HL-60 (cell line): ENCODE data around the gene VSTM2L.

Source experiments
- SPI1 ChIP-seq: IDR thresholded peaks from 2 replicates; pipeline ENCODE4 v1.6.1; 2012; ENCODE audit warnings: low read depth, mild to moderate bottlenecking, borderline replicate concordance
- TF ChIP-seq, protein P1 (sequence below): IDR thresholded peaks from one replicate; pipeline ENCODE4 v1.5.1; 2011; ENCODE audit warnings: low read length, control low read depth, inconsistent platforms; ENCODE audit not compliant: insufficient read depth

DNA sequence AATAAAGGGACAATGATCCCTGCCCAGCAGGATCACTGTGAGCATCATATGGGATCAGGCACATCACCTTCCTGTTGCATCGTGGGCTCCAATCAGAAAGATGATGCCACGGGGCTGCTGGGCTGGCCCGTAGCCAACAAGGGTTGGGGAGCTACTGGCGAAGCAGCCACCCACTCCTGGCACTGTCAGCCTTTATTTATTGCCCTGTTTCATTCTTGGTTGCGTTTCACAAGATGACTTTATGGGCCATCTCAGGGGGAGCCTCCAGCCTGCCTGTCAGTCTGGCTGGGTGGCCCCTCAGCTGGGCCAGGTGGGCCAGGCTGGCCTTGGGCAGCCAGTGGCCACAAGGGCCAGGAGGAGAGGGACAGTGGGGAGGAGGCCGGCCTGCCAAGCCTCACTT is 17.3 kb downstream of the VSTM2L start:
- TF ChIP-seq, protein P1, sequence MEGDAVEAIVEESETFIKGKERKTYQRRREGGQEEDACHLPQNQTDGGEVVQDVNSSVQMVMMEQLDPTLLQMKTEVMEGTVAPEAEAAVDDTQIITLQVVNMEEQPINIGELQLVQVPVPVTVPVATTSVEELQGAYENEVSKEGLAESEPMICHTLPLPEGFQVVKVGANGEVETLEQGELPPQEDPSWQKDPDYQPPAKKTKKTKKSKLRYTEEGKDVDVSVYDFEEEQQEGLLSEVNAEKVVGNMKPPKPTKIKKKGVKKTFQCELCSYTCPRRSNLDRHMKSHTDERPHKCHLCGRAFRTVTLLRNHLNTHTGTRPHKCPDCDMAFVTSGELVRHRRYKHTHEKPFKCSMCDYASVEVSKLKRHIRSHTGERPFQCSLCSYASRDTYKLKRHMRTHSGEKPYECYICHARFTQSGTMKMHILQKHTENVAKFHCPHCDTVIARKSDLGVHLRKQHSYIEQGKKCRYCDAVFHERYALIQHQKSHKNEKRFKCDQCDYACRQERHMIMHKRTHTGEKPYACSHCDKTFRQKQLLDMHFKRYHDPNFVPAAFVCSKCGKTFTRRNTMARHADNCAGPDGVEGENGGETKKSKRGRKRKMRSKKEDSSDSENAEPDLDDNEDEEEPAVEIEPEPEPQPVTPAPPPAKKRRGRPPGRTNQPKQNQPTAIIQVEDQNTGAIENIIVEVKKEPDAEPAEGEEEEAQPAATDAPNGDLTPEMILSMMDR: no peak
- no peak for TF ChIP-seq SPI1
